Vagina (tissue), 2 donors: Measurements from ENCODE around the gene PCYOX1L. TPM values are rescaled to one million over a fixed set of nuclear protein-coding genes. Genes with fewer than 3 reads are reported as not detected.

Experiments used
- DNase-seq, 2 donors: peaks; one replicate each; pipeline ENCODE4 v3.0.0-alpha.2; 2017; ENCODE audit errors: extremely low spot score in 2 of 2
- H3K27ac ChIP-seq: fragments of 200-600 bp; sonication (generic); one replicate; pipeline ENCODE4 v1.5.1; 2019
- H3K27me3 ChIP-seq: fragments of 200-600 bp; sonication (generic); one replicate; pipeline ENCODE4 v1.5.1; 2019
- H3K36me3 ChIP-seq, 2 donors: fragments of 200-600 bp; sonication (generic); one replicate each; pipeline ENCODE4 v1.5.1; 2017 to 2019
- H3K4me1 ChIP-seq: fragments of 200-600 bp; sonication (generic); one replicate; pipeline ENCODE4 v1.5.1; 2019
- H3K4me3 ChIP-seq, 2 donors: fragments of 200-600 bp; sonication (generic); 1 replicate in 1 of 2; 2 replicates in 1 of 2; pipeline ENCODE4 v1.5.1; 2016 to 2019
- H3K9me3 ChIP-seq: fragments of 200-600 bp; sonication (generic); one replicate; pipeline ENCODE4 v1.5.1; 2019
- CTCF ChIP-seq, 3 experiments: fragments of 450-650 bp in 2 of 3; fragments of 200-600 bp in 1 of 3; sonication (generic) in 1 of 3; IDR thresholded peaks; one replicate each; pipeline ENCODE4 v1.5.1; 2017 to 2019; ENCODE audit warnings: antibody characterized with exemption in 3 of 3, mild to moderate bottlenecking in 2 of 3, moderate library complexity in 2 of 3
- POLR2A ChIP-seq, 2 donors: fragments of 450-650 bp; IDR thresholded peaks; one replicate each; pipeline ENCODE4 v1.6.1; 2017; ENCODE audit warnings: antibody characterized with exemption in 2 of 2, mild to moderate bottlenecking in 2 of 2, moderate library complexity in 2 of 2
- POLR2AphosphoS5 ChIP-seq, 2 donors: sonication (generic); formaldehyde crosslinking; IDR thresholded peaks; one replicate each; pipeline ENCODE4 v1.9.0; 2017; ENCODE audit warnings: antibody characterized with exemption in 2 of 2, mild to moderate bottlenecking in 2 of 2, low read depth in 1 of 2; ENCODE audit not compliant: insufficient read depth in 1 of 2
- intact Hi-C: fragments of 100-400 bp; cut with DNase I; formaldehyde crosslinking; loops from one replicate; pipeline ENCODE4 v1.15.1; 2023
- total RNA-seq: library from RNA; depleted of rRNA; stranded (reverse); fragments of >200 nt; gene quantifications from one replicate; pipeline ENCODE4 v1.2.3, GENCODE V29; 2016

Gene PCYOX1L
- total RNA-seq, 1 donor from 2014 or later = 6.4 TPM

DNA sequence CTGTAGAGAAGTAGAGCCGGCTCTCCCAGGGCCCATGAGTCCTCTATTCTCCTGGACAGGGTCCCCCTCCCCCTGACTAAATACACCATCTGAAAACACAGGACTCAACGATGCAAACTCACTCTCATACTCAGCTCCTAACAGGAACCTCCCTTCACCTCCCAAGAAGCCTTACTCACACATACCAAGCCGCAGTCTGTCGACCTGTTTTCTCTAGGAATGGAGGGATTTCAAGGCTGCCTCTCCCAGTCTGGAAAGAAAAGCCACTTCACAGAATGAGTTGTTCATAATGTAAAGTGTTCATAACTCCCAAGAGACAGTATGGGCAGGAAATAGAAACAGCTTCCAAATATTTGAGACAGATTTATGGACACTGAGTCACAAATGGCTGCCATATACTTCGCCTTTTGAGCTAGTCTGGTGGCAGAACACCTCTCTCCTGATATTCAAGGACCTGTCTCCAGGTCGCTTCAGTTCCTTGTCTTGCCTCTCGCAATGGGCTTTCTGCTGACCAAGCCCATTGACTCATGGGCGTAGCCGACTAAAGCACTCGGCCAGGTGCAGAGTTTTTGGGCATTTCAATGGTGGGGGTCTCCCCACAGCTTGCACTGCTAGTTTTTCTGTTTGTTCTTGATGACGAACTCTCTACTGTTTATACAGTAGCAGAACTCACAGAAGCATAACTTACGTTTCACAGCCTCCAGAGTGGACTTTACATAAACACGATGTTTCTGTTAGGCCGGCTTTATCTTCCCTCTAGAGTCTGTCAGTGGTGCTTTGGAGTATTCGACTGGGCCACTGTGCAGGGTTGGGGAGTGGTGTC, 46.3 kb downstream of the PCYOX1L start:
- no peak for DNase-seq
- TF ChIP-seq CTCF (IDR thresholded peaks at IDR 0.05) = no peak
- TF ChIP-seq POLR2AphosphoS5 (IDR thresholded peaks at IDR 0.05; ENCODE audit: insufficient read depth in 1 of 2, low read depth in 1 of 2) = no peak
- TF ChIP-seq POLR2A (IDR thresholded peaks at IDR 0.05) = no peak
- H3K36me3 ChIP-seq = no peaks in the 10 kb centered on the region
- peaks cover 47% of the 10 kb centered on the region for H3K4me1 ChIP-seq
- intact Hi-C loops = loop anchor here (10.0 kb wide), 1 partner anchor 1381 kb away; no protein-coding TSS in a partner anchor
- no peaks in the 10 kb centered on the region for H3K9me3 ChIP-seq
- peak overlapping the region in 1 of 2 donors; percentile 4 for H3K4me3 ChIP-seq
- H3K27ac ChIP-seq = peak overlapping the region; percentile 84
- H3K27me3 ChIP-seq = no peaks in the 10 kb centered on the region

- DNase-seq = no peak
- Histone ChIP-seq H3K27me3 (no peaks in the 10 kb centered on the region), H3K4me1 (peaks cover 41% of the 10 kb centered on the region), H3K36me3 (no peaks in the 10 kb centered on the region), H3K27ac (peak overlapping the region; percentile 84), H3K4me3 (peak overlapping the region in 1 of 2 donors; percentile 46), H3K9me3 (no peaks in the 10 kb centered on the region)
- intact Hi-C loops = loop anchor here (10.0 kb wide), 1 partner anchor 1380 kb away; no protein-coding TSS in a partner anchor
- TF ChIP-seq CTCF (IDR thresholded peaks at IDR 0.05) (no peak), POLR2AphosphoS5 (IDR thresholded peaks at IDR 0.05; ENCODE audit: insufficient read depth in 1 of 2, low read depth in 1 of 2) (no peak), POLR2A (IDR thresholded peaks at IDR 0.05) (no peak)
Measured at GRCh38 chr5:149404746-149405549, 47.1 kb downstream of the PCYOX1L start.

- peaks cover 38% of the 10 kb centered on the region for H3K4me1 ChIP-seq
- intact Hi-C loops = loop anchor here (2.0 to 10.0 kb wide), 2 partner anchors 19 to 1379 kb away; no protein-coding TSS in a partner anchor
- TF ChIP-seq CTCF (IDR thresholded peaks at IDR 0.05) = no peak
- no peak for TF ChIP-seq POLR2AphosphoS5 (IDR thresholded peaks at IDR 0.05; ENCODE audit: insufficient read depth in 1 of 2, low read depth in 1 of 2)
- TF ChIP-seq POLR2A (IDR thresholded peaks at IDR 0.05) = no peak
- peak overlapping the region; percentile 46 to 57 for H3K4me3 ChIP-seq
- H3K27ac ChIP-seq = peak overlapping the region; percentile 84
- no peaks in the 10 kb centered on the region for H3K9me3 ChIP-seq
- no peaks in the 10 kb centered on the region for H3K27me3 ChIP-seq
- DNase-seq = no peak
- peaks cover 4 to 5% of the 10 kb centered on the region in 2 donors for H3K36me3 ChIP-seq
Measured at GRCh38 chr5:149405550-149406202, 47.8 kb downstream of the PCYOX1L start.

DNA sequence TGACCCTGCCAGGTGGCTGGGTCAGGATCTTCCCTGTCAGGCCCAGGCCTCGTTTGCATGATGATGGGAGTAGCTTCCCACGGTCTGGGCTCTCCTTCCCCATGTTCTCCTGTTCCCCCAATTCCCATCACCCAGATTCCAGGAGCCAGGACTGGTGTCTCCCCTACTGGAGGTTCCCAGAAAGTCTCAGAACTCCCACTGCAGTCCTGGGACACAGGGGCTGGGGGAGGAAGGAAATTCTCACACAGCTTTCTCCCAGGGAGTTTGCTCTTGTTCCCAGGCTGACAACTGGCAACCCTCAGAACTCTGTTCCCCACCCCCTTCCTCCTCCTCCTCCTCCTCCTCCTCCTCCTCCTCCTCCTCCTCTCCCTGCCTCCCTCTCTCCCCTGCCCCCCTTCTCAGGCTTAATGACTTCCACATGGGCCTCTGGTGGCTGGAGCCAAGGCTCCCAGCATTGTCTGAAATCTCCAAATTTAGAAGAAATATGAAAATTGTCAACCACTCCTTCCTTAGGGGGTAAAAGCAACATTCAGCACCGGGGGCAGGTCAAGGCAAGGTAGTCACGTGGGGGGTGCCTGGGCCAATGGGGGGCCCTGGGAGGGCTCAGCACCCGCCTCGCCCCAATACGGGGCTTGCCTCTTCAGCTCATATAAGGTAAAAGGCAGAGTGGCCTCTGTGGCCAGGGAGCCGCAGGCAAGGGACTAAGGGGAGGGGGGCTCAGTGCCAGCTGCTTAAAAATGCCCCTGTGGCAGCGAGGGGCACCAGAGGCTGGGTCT, 48.5 kb downstream of the PCYOX1L start:
- TF ChIP-seq CTCF (IDR thresholded peaks at IDR 0.05) (no peak), POLR2AphosphoS5 (IDR thresholded peaks at IDR 0.05; ENCODE audit: insufficient read depth in 1 of 2, low read depth in 1 of 2) (peak; percentile 59 to 94), POLR2A (IDR thresholded peaks at IDR 0.05) (peak; percentile 21 to 83)
- intact Hi-C loops = loop anchor here (2.0 to 10.0 kb wide), 2 partner anchors 20 to 1378 kb away; no protein-coding TSS in a partner anchor
- no peak for DNase-seq
- Histone ChIP-seq H3K9me3 (no peaks in the 10 kb centered on the region), H3K27me3 (no peaks in the 10 kb centered on the region), H3K4me1 (peaks cover 42% of the 10 kb centered on the region), H3K4me3 (peak overlapping the region; percentile 46 to 57), H3K27ac (peak overlapping the region; percentile 84), H3K36me3 (peaks cover 5 to 11% of the 10 kb centered on the region in 2 donors)
